Measurements from ENCODE around the gene EEF2KMT.
A peak's percentile ranks its signal among the peaks of the same experiment; 100 is the strongest.

EEF2KMT gene

GRCh38 chr16:5041600-5042133 is 55.9 kb downstream of the EEF2KMT start:
- peak; percentile 22 for DNase-seq (ENCODE audit: low read depth)

DNA sequence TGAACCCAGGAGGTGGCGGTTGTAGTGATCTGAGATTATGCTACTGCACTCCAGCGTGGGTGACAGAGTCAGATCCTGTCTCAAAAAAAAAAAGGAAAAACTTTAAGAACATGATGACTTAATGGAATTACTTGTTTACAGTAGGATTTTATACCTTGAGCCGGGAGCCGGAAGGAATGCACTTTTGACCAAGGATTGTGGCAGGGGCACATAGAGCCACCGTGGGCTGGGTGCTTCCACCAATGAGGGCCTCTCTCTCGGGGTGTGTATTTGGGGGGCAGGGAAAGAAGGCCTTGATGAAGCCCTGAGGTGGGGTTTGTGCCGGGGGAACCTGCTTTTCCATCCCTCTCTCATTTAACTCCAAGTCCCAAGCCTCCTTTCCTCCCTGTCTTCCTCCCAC is 57.1 kb downstream of the EEF2KMT start:
- no peak for DNase-seq (ENCODE audit: low read depth)

- no peak for DNase-seq (ENCODE audit: low read depth)
Observed at GRCh38 chr16:5036228-5037156, 61.1 kb downstream of the EEF2KMT start.

- DNase-seq (ENCODE audit: low read depth), result no peak
Observed at GRCh38 chr16:5035909-5036227, 61.7 kb downstream of the EEF2KMT start.

All from GM04503 (cell line).